Stimulated activated CD4-positive, alpha-beta T cell treated with anti-CD3 and anti-CD28 coated beads, Interleukin-1b, Interleukin-23, amount 100 ng/mL, for 48 hours (primary cell): ENCODE results near the gene GEMIN7.
"Not testable (repeated sequence)": the region's sequence is repeated elsewhere in the genome, so short reads cannot be mapped to it uniquely, and the experiment has no call there.

Source experiments
- DNase-seq: peaks from one replicate; pipeline ENCODE4 v3.0.0-alpha.2; 2020

GEMIN7 gene

DNA sequence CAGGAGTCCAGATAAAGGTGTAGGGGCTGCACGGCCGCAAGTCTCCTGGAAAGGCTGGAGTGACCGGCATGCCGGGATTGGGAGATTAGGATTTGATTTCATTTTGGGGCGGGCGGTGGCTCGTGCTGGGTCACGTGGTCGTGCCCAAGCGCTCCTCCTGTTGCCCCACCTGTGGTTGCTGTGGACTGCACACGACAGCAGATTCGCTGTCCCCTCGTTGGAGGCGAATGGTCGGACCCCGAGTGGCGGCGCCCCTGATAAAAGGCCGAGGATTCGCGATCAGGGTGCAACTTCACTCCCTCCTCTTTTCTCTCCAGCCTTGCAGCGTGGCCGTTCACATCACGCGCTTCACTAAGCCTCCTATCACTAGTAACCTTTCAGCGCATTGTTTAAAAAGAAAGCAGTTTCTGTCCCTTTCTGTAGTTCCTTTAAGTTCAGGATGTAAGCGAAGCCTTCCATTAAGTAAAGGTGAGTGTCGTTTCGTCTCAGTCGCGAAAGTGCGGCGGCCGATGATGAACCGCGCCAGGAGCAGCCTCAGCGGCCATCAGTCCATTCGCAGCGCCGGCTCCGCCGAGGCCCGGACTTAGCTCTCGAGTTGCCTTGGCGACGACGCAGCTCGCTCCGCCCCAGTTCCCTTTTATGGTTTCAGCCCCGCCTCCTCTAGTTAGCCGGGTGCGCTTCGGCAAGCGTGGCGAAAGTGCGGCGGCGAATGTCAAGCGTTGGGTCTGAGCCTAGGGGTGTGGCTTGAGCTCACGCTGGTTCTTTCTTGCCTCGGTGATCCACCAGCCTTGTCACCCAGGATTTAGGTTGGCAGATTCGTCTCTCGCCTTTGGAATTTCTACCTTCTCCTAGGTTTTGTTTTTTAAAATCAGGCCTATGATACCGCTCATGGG is 12.2 kb downstream of the GEMIN7 start:
- peak; percentile 97 for DNase-seq

- peak; percentile 92 for DNase-seq
Observed at GRCh38 chr19:45092747-45093678, 14.0 kb downstream of the GEMIN7 start, which contains the start of gene PPP1R37. PPP1R37 (plus strand) TSS chr19:45093179; CDS start chr19:45093326, 147 bp downstream.

GRCh38 chr19:45094137-45094536 is 15.1 kb downstream of the GEMIN7 start:
- DNase-seq = no peak

DNA sequence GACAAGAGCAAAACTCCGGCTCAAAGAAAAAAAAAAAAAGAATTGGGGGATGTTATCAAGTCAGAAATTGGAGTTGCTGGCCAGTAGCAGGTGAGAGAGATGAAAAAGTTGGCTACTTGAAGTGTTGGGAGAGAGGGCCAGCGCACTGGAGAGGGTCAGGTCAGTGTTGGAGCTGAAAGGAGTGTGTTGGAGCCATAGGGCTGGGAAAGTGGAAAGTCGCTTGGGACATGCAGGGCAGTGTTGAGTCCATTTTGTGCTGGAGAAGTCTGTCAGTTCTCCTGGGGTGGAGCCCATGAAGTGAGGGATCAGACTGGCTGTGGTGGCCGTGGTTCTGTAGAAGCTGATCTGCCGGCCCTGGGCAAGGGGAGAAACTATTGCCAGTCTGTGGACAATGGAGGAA is 15.6 kb downstream of the GEMIN7 start:
- DNase-seq = no peak

- DNase-seq = no peak
Observed at GRCh38 chr19:45095496-45096413, 16.7 kb downstream of the GEMIN7 start.

DNA sequence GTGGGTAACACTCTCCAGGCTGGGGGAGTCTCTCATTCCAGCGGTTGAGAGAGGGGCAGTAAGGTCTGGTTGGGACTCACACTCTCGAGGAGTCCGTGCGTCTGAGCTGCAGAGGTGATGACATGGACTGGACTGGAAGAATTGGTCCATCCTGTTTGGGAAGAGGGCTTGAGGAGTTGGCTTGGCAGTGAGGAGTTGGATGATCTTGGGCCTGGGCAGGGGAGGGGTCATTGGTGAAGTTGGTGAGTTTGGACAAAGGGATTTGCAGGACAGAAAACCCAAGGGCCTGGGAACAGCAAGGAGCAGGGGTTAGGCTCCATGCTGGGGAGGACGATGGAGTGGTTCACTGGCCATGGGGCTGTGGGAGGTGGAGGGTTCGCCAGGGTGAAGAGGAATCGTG is 17.6 kb downstream of the GEMIN7 start:
- DNase-seq = no peak

- no peak for DNase-seq
Observed at GRCh38 chr19:45097450-45097775, 18.4 kb downstream of the GEMIN7 start.

GRCh38 chr19:45097776-45098520 is 18.9 kb downstream of the GEMIN7 start:
- DNase-seq = no peak

DNA sequence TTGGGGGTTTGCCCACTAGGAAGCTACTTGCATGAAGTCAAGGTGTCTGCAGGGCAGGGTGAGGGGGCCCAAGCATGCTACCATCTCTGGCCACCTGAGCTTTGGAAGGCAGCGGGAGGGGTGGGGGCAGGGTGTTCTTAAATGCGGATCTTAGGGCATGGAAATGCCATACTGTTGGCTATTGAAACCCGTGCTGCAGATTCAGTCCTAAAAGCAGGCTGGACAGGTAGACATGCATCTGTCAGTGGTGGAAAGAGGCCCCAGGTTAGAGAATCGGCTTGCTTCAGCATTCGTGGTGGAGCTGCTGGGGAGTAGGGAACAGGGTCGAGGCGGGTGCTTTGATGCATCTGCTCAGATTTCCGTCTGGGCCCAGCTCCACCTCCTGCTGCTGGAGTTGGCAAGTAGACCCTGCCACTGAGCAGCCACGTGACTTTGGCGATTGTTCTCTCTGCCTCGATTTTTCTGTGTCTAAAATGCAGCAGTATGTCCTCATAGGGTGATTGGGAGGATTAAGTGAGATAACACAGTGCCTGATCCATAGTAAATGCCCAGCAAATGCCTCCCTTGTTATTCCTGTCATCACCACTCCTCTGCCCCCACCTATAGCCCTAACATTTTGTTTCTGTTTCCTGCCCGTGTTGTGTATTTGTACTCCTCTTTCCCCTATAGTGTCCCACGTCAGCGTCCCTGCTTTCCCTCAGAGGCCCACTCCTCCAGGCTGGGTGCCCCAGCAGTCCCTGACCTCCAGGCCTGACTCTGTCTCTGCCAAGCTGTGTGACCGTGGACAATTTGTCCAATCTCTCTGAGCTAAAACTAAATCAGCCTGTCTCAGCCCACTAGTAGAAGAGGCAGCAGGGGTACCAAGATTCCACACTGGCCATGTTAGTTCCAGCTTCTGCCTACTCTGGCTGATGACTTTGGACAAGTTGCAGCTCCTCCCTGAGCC is 19.7 kb downstream of the GEMIN7 start:
- DNase-seq = no peak

GRCh38 chr19:45099467-45100191 is 20.6 kb downstream of the GEMIN7 start:
- DNase-seq = no peak

DNA sequence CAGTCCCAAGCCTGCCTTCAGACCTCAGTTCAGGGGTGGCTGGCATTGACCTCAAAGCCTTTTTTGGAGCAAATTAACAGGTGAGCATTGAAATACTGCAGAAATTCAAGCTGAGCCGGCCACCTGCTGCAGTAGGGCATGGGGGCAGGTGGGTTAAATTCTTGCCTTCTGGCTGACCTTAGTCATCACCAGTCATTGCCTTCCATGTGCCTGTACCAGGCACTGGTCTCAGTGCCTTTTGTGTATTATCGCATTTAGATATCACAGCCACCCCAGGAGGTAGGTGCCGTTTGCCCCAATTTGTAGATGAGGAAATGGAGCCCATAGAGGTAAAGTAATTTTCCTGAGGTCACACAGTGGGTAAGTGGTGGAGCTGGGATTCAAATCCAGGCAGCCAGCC is 21.1 kb downstream of the GEMIN7 start:
- DNase-seq = no peak

DNA sequence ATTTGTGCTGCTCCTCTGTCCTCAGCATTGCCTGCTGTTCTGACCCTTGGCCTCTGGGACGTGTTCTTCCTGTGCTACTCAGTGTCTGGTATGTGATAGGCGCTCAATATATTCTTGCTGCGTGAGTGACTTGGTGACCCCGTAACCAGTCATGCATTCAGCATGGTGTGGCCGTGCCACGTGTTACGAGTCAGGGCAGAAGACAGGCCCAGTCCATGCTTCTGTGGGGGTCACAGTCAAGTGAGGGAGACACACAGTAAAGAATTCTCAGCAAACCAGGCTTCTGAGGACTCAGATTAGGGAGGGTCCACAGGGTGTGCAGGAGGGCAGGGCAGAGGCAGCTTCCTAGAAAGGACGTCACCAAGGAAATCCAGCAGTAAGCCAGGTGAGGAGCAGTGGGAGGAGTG is 21.8 kb downstream of the GEMIN7 start:
- no peak for DNase-seq

DNA sequence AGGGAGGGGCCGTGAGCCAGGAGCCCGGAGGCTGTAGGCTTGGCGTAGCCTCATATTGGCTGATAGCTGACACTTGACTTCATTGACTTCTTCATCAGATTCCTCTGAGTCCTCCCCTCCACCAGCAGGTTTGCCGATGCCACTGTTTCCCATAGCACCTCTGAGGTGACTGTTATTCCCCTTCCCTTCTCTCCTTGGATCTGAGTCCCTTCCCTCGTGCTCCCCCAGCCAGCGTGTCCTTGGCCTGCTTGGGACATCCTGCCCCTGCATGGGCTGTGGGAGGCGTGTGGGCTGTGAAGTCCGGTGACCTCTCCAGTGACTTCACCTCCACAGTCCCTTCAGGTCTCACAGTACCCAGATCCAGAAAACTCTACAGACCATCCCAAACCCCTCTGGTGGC is 22.7 kb downstream of the GEMIN7 start:
- no peak for DNase-seq

DNA sequence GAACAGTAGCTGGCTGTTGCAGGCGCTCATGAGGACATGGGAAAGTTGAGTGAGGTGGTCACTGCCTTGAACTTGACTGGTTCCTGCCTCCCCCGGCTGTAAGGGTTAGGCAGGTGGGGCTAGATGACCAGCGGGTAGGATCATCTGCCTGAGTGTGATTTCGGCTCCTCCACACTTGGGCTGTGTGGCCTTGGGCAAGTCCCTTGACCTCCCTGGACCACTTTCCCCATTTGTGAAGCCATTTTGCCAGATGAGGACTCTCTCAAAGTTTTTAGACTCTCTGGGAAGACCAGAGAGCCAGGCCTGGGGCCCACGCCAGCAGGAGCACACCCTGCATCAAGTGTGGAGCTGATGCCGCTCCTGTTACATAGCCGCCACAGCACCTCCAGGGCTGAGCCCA is 23.4 kb downstream of the GEMIN7 start:
- no peak for DNase-seq

DNA sequence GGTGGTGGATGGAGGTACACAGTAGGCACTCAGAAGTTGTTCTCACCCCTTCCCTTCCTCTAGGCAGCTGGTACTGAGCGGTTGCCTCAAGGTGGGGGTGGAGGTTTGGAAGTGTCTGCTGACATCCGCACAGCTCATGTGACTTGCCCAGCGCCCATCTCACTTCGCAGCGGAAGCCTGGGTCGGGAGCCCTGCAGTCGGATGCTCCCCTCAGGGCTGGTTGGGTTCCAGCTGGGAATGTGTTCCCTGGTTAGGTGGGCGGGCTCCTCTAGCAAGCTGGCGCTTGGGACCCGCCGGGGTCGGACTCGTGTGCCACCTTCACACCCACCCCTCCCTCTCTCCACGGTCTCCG is 24.1 kb downstream of the GEMIN7 start:
- no peak for DNase-seq

- no peak for DNase-seq
Observed at GRCh38 chr19:45103508-45104319, 24.7 kb downstream of the GEMIN7 start.

- DNase-seq = no peak
Observed at GRCh38 chr19:45104658-45105349, 25.7 kb downstream of the GEMIN7 start.

GRCh38 chr19:45106363-45106762 is 27.3 kb downstream of the GEMIN7 start:
- DNase-seq = not testable (repeated sequence)
